OCI-LY7 (cell line): ENCODE measurements around the gene KISS1R.

ENCODE experiments used
- CTCF ChIP-seq: fragments of 200-600 bp; sonication (generic); conservative IDR thresholded peaks from 2 replicates; pipeline ENCODE4 v1.5.1; 2014; ENCODE audit warnings: mild to moderate bottlenecking, antibody characterized with exemption, low read length, moderate library complexity, mixed read lengths
- EZH2phosphoT487 ChIP-seq: fragments of 200-600 bp; sonication (generic); IDR thresholded peaks from 2 replicates; pipeline ENCODE4 v1.6.1; 2018; ENCODE audit warnings: low read depth, borderline replicate concordance, mild to moderate bottlenecking, mixed run types, antibody characterized with exemption, low read length, moderate library complexity, mixed read lengths

- TF ChIP-seq CTCF (no peak), EZH2phosphoT487 (no peak)
Measured at GRCh38 chr19:916645-917322, 349 bp upstream of the KISS1R start.
